OCI-LY3 (cell line): ENCODE data around the gene MYL7.

Experiments
- CTCF ChIP-seq: fragments of 200-600, 300-600 bp; sonication (generic); IDR thresholded peaks from 2 replicates; pipeline ENCODE4 v1.5.1; 2014; ENCODE audit warnings: antibody characterized with exemption, low read length, low read depth
- EZH2phosphoT487 ChIP-seq: fragments of 200-600 bp; shearing (Covaris generic); IDR thresholded peaks from 2 replicates; pipeline ENCODE4 v1.6.1; 2018; ENCODE audit warnings: antibody characterized with exemption, mixed run types, low read depth

DNA sequence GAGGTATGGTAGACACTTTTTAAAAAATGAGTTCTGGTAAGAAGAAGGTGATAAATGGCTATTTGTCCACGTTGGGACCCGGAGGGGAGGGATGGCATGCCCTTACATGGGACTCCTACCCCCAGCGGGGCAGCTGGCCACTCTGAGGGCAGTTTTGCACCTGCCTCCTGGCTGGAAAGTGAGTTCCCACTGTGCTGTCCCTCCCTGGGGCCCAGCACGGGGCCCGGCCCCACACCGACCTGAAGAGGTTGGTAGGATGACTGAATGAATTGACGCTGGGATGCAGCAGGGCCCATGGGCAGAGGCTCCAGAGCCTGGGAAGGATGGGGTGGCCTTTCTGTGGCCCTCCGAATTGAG, 37.6 kb downstream of the MYL7 start:
- TF ChIP-seq CTCF: no peak
- TF ChIP-seq EZH2phosphoT487: no peak
